HG02840 (cell line): ENCODE results near the gene KCNJ4.
"Not testable (repeated sequence)": the region's sequence is repeated elsewhere in the genome, so short reads cannot be mapped to it uniquely, and the experiment has no call there.

Experiments
- ATAC-seq: cut with Tn5 transposase; IDR thresholded peaks from one replicate; pipeline ENCODE4 v1.9.1; 2021; ENCODE audit warnings: mild to moderate bottlenecking, moderate library complexity, moderate number of reproducible peaks; ENCODE audit not compliant: unreplicated experiment, low FRiP score

Gene KCNJ4

GRCh38 chr22:38416621-38417251 is 38.3 kb downstream of the KCNJ4 start:
- ATAC-seq: no peak

- ATAC-seq: no peak
Measured at GRCh38 chr22:38415561-38416321, 39.3 kb downstream of the KCNJ4 start.

GRCh38 chr22:38415046-38415445 is 40.0 kb downstream of the KCNJ4 start:
- ATAC-seq: no peak

GRCh38 chr22:38414009-38414395 is 41.0 kb downstream of the KCNJ4 start:
- no peak for ATAC-seq

- no peak for ATAC-seq
Measured at GRCh38 chr22:38413085-38414008, 41.7 kb downstream of the KCNJ4 start.

- no peak for ATAC-seq
Measured at GRCh38 chr22:38412435-38413084, 42.4 kb downstream of the KCNJ4 start.

GRCh38 chr22:38411016-38411415 is 44.0 kb downstream of the KCNJ4 start:
- no peak for ATAC-seq

GRCh38 chr22:38409916-38410315 is 45.1 kb downstream of the KCNJ4 start:
- not testable (repeated sequence) for ATAC-seq

GRCh38 chr22:38406617-38407016 is 48.4 kb downstream of the KCNJ4 start:
- ATAC-seq: no peak

- no peak for ATAC-seq
Measured at GRCh38 chr22:38404419-38404818, 50.6 kb downstream of the KCNJ4 start.

GRCh38 chr22:38403812-38404211 is 51.2 kb downstream of the KCNJ4 start:
- ATAC-seq: no peak

- ATAC-seq: no peak
Measured at GRCh38 chr22:38402204-38402603, 52.8 kb downstream of the KCNJ4 start.

GRCh38 chr22:38401336-38402084 is 53.5 kb downstream of the KCNJ4 start:
- ATAC-seq: no peak

GRCh38 chr22:38400256-38400655 is 54.7 kb downstream of the KCNJ4 start:
- ATAC-seq: not testable (repeated sequence)

GRCh38 chr22:38398609-38399461 is 56.2 kb downstream of the KCNJ4 start:
- ATAC-seq: peak; percentile 39

- ATAC-seq: peak; percentile 28
Measured at GRCh38 chr22:38398181-38398608, 56.8 kb downstream of the KCNJ4 start.

- ATAC-seq: no peak
Measured at GRCh38 chr22:38397189-38398085, 57.6 kb downstream of the KCNJ4 start.
